ENCODE results near the gene ATP6V0A4. TPM values are rescaled to one million over a fixed set of nuclear protein-coding genes. Genes with fewer than 3 reads are reported as not detected.

The ATP6V0A4 gene
- total RNA-seq, 1 experiment from 2014 or later, result not detected

- ChIA-PET CTCF (no interaction called here), POLR2A (ENCODE audit: low non-redundant PET) (no interaction called here)
- H3K4me3 ChIP-seq (ENCODE audit: low read depth, low read length, poor library complexity, severe bottlenecking), result no peak overlapping the region
- intact Hi-C loops (cut with micrococcal nuclease; ENCODE audit: unreplicated experiment), result no loop called here
- TF ChIP-seq EZH2 (IDR thresholded peaks at IDR 0.05; ENCODE audit: borderline replicate concordance, low read depth, low read length, poor library complexity, severe bottlenecking) (no peak), CTCF (conservative IDR thresholded peaks at IDR 0.05; ENCODE audit: low read depth, low read length) (no peak)
- H3K4me1 ChIP-seq (ENCODE audit: insufficient read depth, low read length, poor library complexity, severe bottlenecking), result no peaks in the 10 kb centered on the region
- no peaks in the 10 kb centered on the region for H3K9me3 ChIP-seq (ENCODE audit: low read depth, low read length, poor library complexity, severe bottlenecking)
- H3K27ac ChIP-seq (ENCODE audit: low read depth, low read length, poor library complexity, severe bottlenecking), result no peak overlapping the region
- no TSS peak for BruUV-seq (replicated peaks)
- H3K27me3 ChIP-seq (replicated peaks; ENCODE audit: insufficient read depth, low read depth, low read length, poor library complexity), result no peaks in the 10 kb centered on the region
- no peak for DNase-seq (ENCODE audit: low spot score)
- H3K36me3 ChIP-seq (ENCODE audit: insufficient read depth, low read length, poor library complexity, severe bottlenecking), result no peaks in the 10 kb centered on the region
Observed at GRCh38 chr7:138684340-138684739, 113.7 kb downstream of the ATP6V0A4 start.

- no peak overlapping the region for H3K4me3 ChIP-seq (ENCODE audit: low read depth, low read length, poor library complexity, severe bottlenecking)
- H3K9me3 ChIP-seq (ENCODE audit: low read depth, low read length, poor library complexity, severe bottlenecking), result no peaks in the 10 kb centered on the region
- H3K27me3 ChIP-seq (replicated peaks; ENCODE audit: insufficient read depth, low read depth, low read length, poor library complexity), result no peaks in the 10 kb centered on the region
- CTCF ChIA-PET, result no interaction called here
- POLR2A ChIA-PET (ENCODE audit: low non-redundant PET), result no interaction called here
- H3K4me1 ChIP-seq (ENCODE audit: insufficient read depth, low read length, poor library complexity, severe bottlenecking), result no peaks in the 10 kb centered on the region
- no peak for DNase-seq (ENCODE audit: low spot score)
- intact Hi-C loops (cut with micrococcal nuclease; ENCODE audit: unreplicated experiment), result no loop called here
- no TSS peak for BruUV-seq (replicated peaks)
- TF ChIP-seq EZH2 (IDR thresholded peaks at IDR 0.05; ENCODE audit: borderline replicate concordance, low read depth, low read length, poor library complexity, severe bottlenecking) (no peak), CTCF (conservative IDR thresholded peaks at IDR 0.05; ENCODE audit: low read depth, low read length) (no peak)
- H3K27ac ChIP-seq (ENCODE audit: low read depth, low read length, poor library complexity, severe bottlenecking), result no peak overlapping the region
- H3K36me3 ChIP-seq (ENCODE audit: insufficient read depth, low read length, poor library complexity, severe bottlenecking), result no peaks in the 10 kb centered on the region
Observed at GRCh38 chr7:138679793-138680192, 118.2 kb downstream of the ATP6V0A4 start.

DNA sequence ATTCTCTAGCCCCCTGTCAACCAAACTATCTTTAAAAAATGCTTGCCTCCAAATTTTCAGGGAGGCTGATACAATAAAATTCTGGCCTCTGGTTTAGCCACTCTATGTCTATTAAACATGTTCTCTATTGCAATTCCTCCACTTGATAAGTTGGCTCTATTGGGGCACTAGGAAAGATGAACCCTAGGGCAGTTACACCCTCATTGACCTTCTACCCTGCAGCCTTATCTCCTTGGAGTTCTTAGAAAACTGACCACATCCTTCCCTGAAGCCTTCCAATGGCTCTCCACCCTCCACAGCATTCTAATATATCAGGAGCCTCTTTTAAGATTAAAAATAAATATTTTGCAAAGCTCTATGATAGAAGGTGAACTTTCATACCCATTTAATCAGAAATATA, 127.4 kb downstream of the ATP6V0A4 start:
- CTCF ChIA-PET, result no interaction called here
- no peak overlapping the region for H3K4me3 ChIP-seq (ENCODE audit: low read depth, low read length, poor library complexity, severe bottlenecking)
- no peak for DNase-seq (ENCODE audit: low spot score)

More for the DNA sequence above, 127.4 kb downstream of the ATP6V0A4 start:
- Histone ChIP-seq H3K9me3 (ENCODE audit: low read depth, low read length, poor library complexity, severe bottlenecking) (no peaks in the 10 kb centered on the region), H3K27ac (ENCODE audit: low read depth, low read length, poor library complexity, severe bottlenecking) (no peak overlapping the region), H3K36me3 (ENCODE audit: insufficient read depth, low read length, poor library complexity, severe bottlenecking) (no peaks in the 10 kb centered on the region), H3K4me1 (ENCODE audit: insufficient read depth, low read length, poor library complexity, severe bottlenecking) (no peaks in the 10 kb centered on the region), H3K27me3 (replicated peaks; ENCODE audit: insufficient read depth, low read depth, low read length, poor library complexity) (peaks cover 24% of the 10 kb centered on the region)
- POLR2A ChIA-PET (ENCODE audit: low non-redundant PET), result no interaction called here
- intact Hi-C loops (cut with micrococcal nuclease; ENCODE audit: unreplicated experiment), result no loop called here
- TF ChIP-seq CTCF (conservative IDR thresholded peaks at IDR 0.05; ENCODE audit: low read depth, low read length) (no peak), EZH2 (IDR thresholded peaks at IDR 0.05; ENCODE audit: borderline replicate concordance, low read depth, low read length, poor library complexity, severe bottlenecking) (no peak)
- BruUV-seq (replicated peaks), result no TSS peak

All from A673 (cell line).